Measurements from ENCODE around the gene CMTM4.

Gene CMTM4

GRCh38 chr16:66653581-66654350 lies 42.8 kb downstream of the CMTM4 start:
- H3K27me3 ChIP-seq, result no peaks in the 10 kb centered on the region
- H3K4me3 ChIP-seq (ENCODE audit: low read depth, low read length), result no peak overlapping the region
- H3K36me3 ChIP-seq, result no peaks in the 10 kb centered on the region
- TF ChIP-seq CTCF (IDR thresholded peaks at IDR 0.05; ENCODE audit: low read depth, low read length), result no peak
- no peak for DNase-seq
- peaks cover 5% of the 10 kb centered on the region for H3K4me1 ChIP-seq
- no peaks in the 10 kb centered on the region for H3K9me3 ChIP-seq

GRCh38 chr16:66652661-66653360 lies 43.7 kb downstream of the CMTM4 start:
- Histone ChIP-seq H3K36me3 (no peaks in the 10 kb centered on the region), H3K4me3 (ENCODE audit: low read depth, low read length) (no peak overlapping the region), H3K27me3 (no peaks in the 10 kb centered on the region), H3K4me1 (peaks cover 5% of the 10 kb centered on the region), H3K9me3 (no peaks in the 10 kb centered on the region)
- no peak for DNase-seq
- TF ChIP-seq CTCF (IDR thresholded peaks at IDR 0.05; ENCODE audit: low read depth, low read length), result no peak

GRCh38 chr16:66651965-66652364 lies 44.6 kb downstream of the CMTM4 start:
- Histone ChIP-seq H3K36me3 (no peaks in the 10 kb centered on the region), H3K9me3 (no peaks in the 10 kb centered on the region), H3K4me1 (peaks cover 5% of the 10 kb centered on the region), H3K27me3 (no peaks in the 10 kb centered on the region), H3K4me3 (ENCODE audit: low read depth, low read length) (no peak overlapping the region)
- no peak for TF ChIP-seq CTCF (IDR thresholded peaks at IDR 0.05; ENCODE audit: low read depth, low read length)
- DNase-seq, result no peak

- H3K4me3 ChIP-seq (ENCODE audit: low read depth, low read length), result peak overlapping the region; percentile 68
- H3K9me3 ChIP-seq, result no peaks in the 10 kb centered on the region
- DNase-seq, result no peak
- H3K4me1 ChIP-seq, result peaks cover 5% of the 10 kb centered on the region
- no peaks in the 10 kb centered on the region for H3K36me3 ChIP-seq
- H3K27me3 ChIP-seq, result no peaks in the 10 kb centered on the region
- no peak for TF ChIP-seq CTCF (IDR thresholded peaks at IDR 0.05; ENCODE audit: low read depth, low read length)
Measured at GRCh38 chr16:66651474-66651765, 45.1 kb downstream of the CMTM4 start.

- peaks cover 5% of the 10 kb centered on the region for H3K4me1 ChIP-seq
- DNase-seq, result peak; percentile 91
- no peaks in the 10 kb centered on the region for H3K36me3 ChIP-seq
- no peaks in the 10 kb centered on the region for H3K9me3 ChIP-seq
- peak overlapping the region; percentile 68 for H3K4me3 ChIP-seq (ENCODE audit: low read depth, low read length)
- no peaks in the 10 kb centered on the region for H3K27me3 ChIP-seq
- TF ChIP-seq CTCF (IDR thresholded peaks at IDR 0.05; ENCODE audit: low read depth, low read length), result peak; percentile 100
Measured at GRCh38 chr16:66650707-66651473, 45.7 kb downstream of the CMTM4 start.
